Measurements from ENCODE around the gene CRACDL. TPM values are rescaled to one million over a fixed set of nuclear protein-coding genes. Genes with fewer than 3 reads are reported as not detected.

The CRACDL gene
- total RNA-seq, 2 donors from 2014 or later = 0.19 to 0.79 TPM

- H3K9me3 Mint-ChIP-seq = no peaks in the 10 kb centered on the region
- H3K27ac Mint-ChIP-seq = no peak overlapping the region
- ATAC-seq (replicated peaks in 1 of 2) (no peak), DNase-seq (no peak)
- no peaks in the 10 kb centered on the region for H3K36me3 Mint-ChIP-seq (ENCODE audit: insufficient read depth in 2 of 2)
- no peaks in the 10 kb centered on the region for H3K27me3 Mint-ChIP-seq (ENCODE audit: low read depth)
- no peaks in the 10 kb centered on the region for H3K4me1 Mint-ChIP-seq (ENCODE audit: low read depth)
- no peak overlapping the region for H3K4me3 Mint-ChIP-seq
Measured at GRCh38 chr2:98896416-98896815, 39.6 kb downstream of the CRACDL start.

GRCh38 chr2:98895901-98896300, 40.1 kb downstream of the CRACDL start:
- H3K4me1 Mint-ChIP-seq (ENCODE audit: low read depth) = no peaks in the 10 kb centered on the region
- no peaks in the 10 kb centered on the region for H3K9me3 Mint-ChIP-seq
- H3K27me3 Mint-ChIP-seq (ENCODE audit: low read depth) = no peaks in the 10 kb centered on the region
- no peak overlapping the region for H3K27ac Mint-ChIP-seq
- ATAC-seq (replicated peaks in 1 of 2) (no peak), DNase-seq (no peak)
- no peaks in the 10 kb centered on the region for H3K36me3 Mint-ChIP-seq (ENCODE audit: insufficient read depth in 2 of 2)
- no peak overlapping the region for H3K4me3 Mint-ChIP-seq

- ATAC-seq (replicated peaks in 1 of 2) = no peak
- no peak overlapping the region for H3K27ac Mint-ChIP-seq
- no peak for DNase-seq
- H3K4me1 Mint-ChIP-seq (ENCODE audit: low read depth) = no peaks in the 10 kb centered on the region
- no peaks in the 10 kb centered on the region for H3K36me3 Mint-ChIP-seq (ENCODE audit: insufficient read depth in 2 of 2)
- H3K9me3 Mint-ChIP-seq = no peaks in the 10 kb centered on the region
- no peak overlapping the region for H3K4me3 Mint-ChIP-seq
- no peaks in the 10 kb centered on the region for H3K27me3 Mint-ChIP-seq (ENCODE audit: low read depth)
Measured at GRCh38 chr2:98895221-98895620, 40.8 kb downstream of the CRACDL start.

GRCh38 chr2:98894331-98895000, 41.6 kb downstream of the CRACDL start:
- Mint-ChIP-seq H3K27ac (no peak overlapping the region), H3K4me1 (ENCODE audit: low read depth) (no peaks in the 10 kb centered on the region), H3K4me3 (no peak overlapping the region), H3K36me3 (ENCODE audit: insufficient read depth in 2 of 2) (no peaks in the 10 kb centered on the region), H3K27me3 (ENCODE audit: low read depth) (no peaks in the 10 kb centered on the region), H3K9me3 (no peaks in the 10 kb centered on the region)
- DNase-seq = no peak
- ATAC-seq (replicated peaks in 1 of 2) = no peak

- Mint-ChIP-seq H3K9me3 (no peaks in the 10 kb centered on the region), H3K36me3 (ENCODE audit: insufficient read depth in 2 of 2) (no peaks in the 10 kb centered on the region), H3K4me3 (no peak overlapping the region), H3K27me3 (ENCODE audit: low read depth) (no peaks in the 10 kb centered on the region), H3K4me1 (ENCODE audit: low read depth) (no peaks in the 10 kb centered on the region), H3K27ac (no peak overlapping the region)
- DNase-seq (no peak), ATAC-seq (replicated peaks in 1 of 2) (no peak)
Measured at GRCh38 chr2:98893911-98894321, 42.1 kb downstream of the CRACDL start.

GRCh38 chr2:98892871-98893270, 43.2 kb downstream of the CRACDL start:
- H3K9me3 Mint-ChIP-seq = peaks cover 0 to 3% of the 10 kb centered on the region in 2 donors
- H3K4me3 Mint-ChIP-seq = no peak overlapping the region
- H3K36me3 Mint-ChIP-seq (ENCODE audit: insufficient read depth in 2 of 2) = no peaks in the 10 kb centered on the region
- no peaks in the 10 kb centered on the region for H3K4me1 Mint-ChIP-seq (ENCODE audit: low read depth)
- no peak for DNase-seq
- H3K27ac Mint-ChIP-seq = no peak overlapping the region
- ATAC-seq (replicated peaks in 1 of 2) = no peak
- peaks cover 5% of the 10 kb centered on the region for H3K27me3 Mint-ChIP-seq (ENCODE audit: low read depth)

- Mint-ChIP-seq H3K27me3 (ENCODE audit: low read depth) (peaks cover 18% of the 10 kb centered on the region), H3K27ac (no peak overlapping the region), H3K36me3 (ENCODE audit: insufficient read depth in 2 of 2) (peaks cover 4 to 8% of the 10 kb centered on the region in 2 donors), H3K4me3 (no peak overlapping the region), H3K9me3 (peaks cover 7 to 8% of the 10 kb centered on the region in 2 donors), H3K4me1 (ENCODE audit: low read depth) (no peaks in the 10 kb centered on the region)
- DNase-seq (no peak), ATAC-seq (replicated peaks in 1 of 2) (no peak)
Measured at GRCh38 chr2:98891591-98891990, 44.4 kb downstream of the CRACDL start.

- H3K4me3 Mint-ChIP-seq = no peak overlapping the region
- ATAC-seq (replicated peaks in 1 of 2) (no peak), DNase-seq (no peak)
- H3K36me3 Mint-ChIP-seq (ENCODE audit: insufficient read depth in 2 of 2) = peaks cover 11 to 18% of the 10 kb centered on the region in 2 donors
- no peak overlapping the region for H3K27ac Mint-ChIP-seq
- peaks cover 14 to 18% of the 10 kb centered on the region in 2 donors for H3K9me3 Mint-ChIP-seq
- H3K4me1 Mint-ChIP-seq (ENCODE audit: low read depth) = no peaks in the 10 kb centered on the region
- H3K27me3 Mint-ChIP-seq (ENCODE audit: low read depth) = peaks cover 22% of the 10 kb centered on the region
Measured at GRCh38 chr2:98886066-98886554, 49.9 kb downstream of the CRACDL start.

- H3K4me1 Mint-ChIP-seq (ENCODE audit: low read depth) = no peaks in the 10 kb centered on the region
- DNase-seq (no peak), ATAC-seq (replicated peaks in 1 of 2) (no peak)
- peaks cover 22% of the 10 kb centered on the region for H3K27me3 Mint-ChIP-seq (ENCODE audit: low read depth)
- peaks cover 11 to 18% of the 10 kb centered on the region in 2 donors for H3K36me3 Mint-ChIP-seq (ENCODE audit: insufficient read depth in 2 of 2)
- no peak overlapping the region for H3K4me3 Mint-ChIP-seq
- no peak overlapping the region for H3K27ac Mint-ChIP-seq
- H3K9me3 Mint-ChIP-seq = peaks cover 14 to 18% of the 10 kb centered on the region in 2 donors
Measured at GRCh38 chr2:98884658-98885057, 51.4 kb downstream of the CRACDL start.

- no peak for ATAC-seq (replicated peaks in 1 of 2)
Measured at GRCh38 chr2:98883780-98884211, 52.2 kb downstream of the CRACDL start.

GRCh38 chr2:98882971-98883779, 52.9 kb downstream of the CRACDL start:
- no peak overlapping the region for H3K27ac Mint-ChIP-seq
- DNase-seq = no peak
- H3K36me3 Mint-ChIP-seq (ENCODE audit: insufficient read depth in 2 of 2) = peaks cover 11 to 18% of the 10 kb centered on the region in 2 donors

More at GRCh38 chr2:98883780-98884211, 52.2 kb downstream of the CRACDL start:
- H3K36me3 Mint-ChIP-seq (ENCODE audit: insufficient read depth in 2 of 2) = peaks cover 11 to 18% of the 10 kb centered on the region in 2 donors
- H3K4me1 Mint-ChIP-seq (ENCODE audit: low read depth) = no peaks in the 10 kb centered on the region
- no peak for DNase-seq
- peaks cover 22% of the 10 kb centered on the region for H3K27me3 Mint-ChIP-seq (ENCODE audit: low read depth)
- peaks cover 14 to 18% of the 10 kb centered on the region in 2 donors for H3K9me3 Mint-ChIP-seq
- H3K4me3 Mint-ChIP-seq = no peak overlapping the region
- no peak overlapping the region for H3K27ac Mint-ChIP-seq

GRCh38 chr2:98882368-98882767, 53.7 kb downstream of the CRACDL start:
- ATAC-seq (replicated peaks in 1 of 2) (no peak), DNase-seq (no peak)
- peaks cover 12% of the 10 kb centered on the region for H3K27me3 Mint-ChIP-seq (ENCODE audit: low read depth)
- H3K27ac Mint-ChIP-seq = no peak overlapping the region
- no peak overlapping the region for H3K4me3 Mint-ChIP-seq
- H3K36me3 Mint-ChIP-seq (ENCODE audit: insufficient read depth in 2 of 2) = peaks cover 9 to 14% of the 10 kb centered on the region in 2 donors
- no peaks in the 10 kb centered on the region for H3K4me1 Mint-ChIP-seq (ENCODE audit: low read depth)
- peaks cover 10 to 12% of the 10 kb centered on the region in 2 donors for H3K9me3 Mint-ChIP-seq

More at GRCh38 chr2:98882971-98883779, 52.9 kb downstream of the CRACDL start:
- H3K4me1 Mint-ChIP-seq (ENCODE audit: low read depth) = no peaks in the 10 kb centered on the region
- no peak overlapping the region for H3K4me3 Mint-ChIP-seq
- H3K27me3 Mint-ChIP-seq (ENCODE audit: low read depth) = peaks cover 20% of the 10 kb centered on the region
- H3K9me3 Mint-ChIP-seq = peaks cover 14 to 18% of the 10 kb centered on the region in 2 donors
- no peak for ATAC-seq (replicated peaks in 1 of 2)

- Mint-ChIP-seq H3K27me3 (ENCODE audit: low read depth) (peaks cover under 1% of the 10 kb centered on the region), H3K4me1 (ENCODE audit: low read depth) (no peaks in the 10 kb centered on the region), H3K9me3 (peaks cover 2 to 7% of the 10 kb centered on the region in 2 donors), H3K27ac (no peak overlapping the region), H3K36me3 (ENCODE audit: insufficient read depth in 2 of 2) (peaks cover 3 to 6% of the 10 kb centered on the region in 2 donors), H3K4me3 (no peak overlapping the region)
- ATAC-seq (replicated peaks in 1 of 2) (no peak), DNase-seq (no peak)
Measured at GRCh38 chr2:98881153-98881650, 54.8 kb downstream of the CRACDL start.

All from activated T-cell treated with anti-CD3 and anti-CD28 coated beads, Interleukin-2, amount 50 U/mL, for 72 hours (primary cell).